ENCODE data around the gene KDM3B.
"Not testable (repeated sequence)": the region's sequence is repeated elsewhere in the genome, so short reads cannot be mapped to it uniquely, and the experiment has no call there.

KDM3B gene

DNA sequence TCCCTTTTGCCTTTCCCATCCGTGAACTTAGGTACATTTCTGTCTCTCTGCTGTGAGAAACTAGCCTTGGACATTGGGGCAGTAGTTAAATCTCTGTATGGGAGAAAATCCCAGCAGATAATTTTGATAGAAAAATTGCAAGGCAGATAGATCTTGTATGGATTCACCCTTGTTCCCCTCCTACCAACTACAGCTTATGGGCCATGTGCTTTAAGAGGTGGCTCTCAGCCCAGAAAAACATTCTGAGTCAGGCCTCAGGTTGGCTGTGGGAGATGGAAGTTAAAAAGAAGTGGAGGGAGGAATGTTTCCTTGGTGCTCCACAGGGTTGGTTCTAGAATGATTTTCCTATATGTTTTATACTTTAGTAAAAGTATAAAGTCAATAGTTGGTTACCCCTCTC, 1.4 kb upstream of the KDM3B start:
- DNase-seq = no peak

DNA sequence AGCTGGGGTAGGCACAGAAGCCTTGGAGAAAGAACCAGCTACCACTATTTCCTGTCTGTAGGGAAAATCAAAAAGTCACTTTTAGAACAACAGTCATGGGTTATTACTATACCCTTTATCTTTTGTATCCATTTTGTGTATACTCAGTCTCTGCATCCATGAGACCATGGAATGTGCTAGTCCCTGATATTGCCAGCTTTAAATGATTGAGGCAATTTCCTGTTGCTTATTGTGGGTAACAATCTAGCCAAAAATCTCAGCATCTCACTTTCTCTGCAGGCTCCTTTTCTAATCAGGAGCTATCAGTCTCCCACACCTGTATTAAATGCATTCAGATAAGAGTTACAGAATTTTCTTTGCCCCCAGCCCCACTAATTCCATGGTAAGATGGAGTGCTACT, 968 bp upstream of the KDM3B start:
- no peak for DNase-seq

DNA sequence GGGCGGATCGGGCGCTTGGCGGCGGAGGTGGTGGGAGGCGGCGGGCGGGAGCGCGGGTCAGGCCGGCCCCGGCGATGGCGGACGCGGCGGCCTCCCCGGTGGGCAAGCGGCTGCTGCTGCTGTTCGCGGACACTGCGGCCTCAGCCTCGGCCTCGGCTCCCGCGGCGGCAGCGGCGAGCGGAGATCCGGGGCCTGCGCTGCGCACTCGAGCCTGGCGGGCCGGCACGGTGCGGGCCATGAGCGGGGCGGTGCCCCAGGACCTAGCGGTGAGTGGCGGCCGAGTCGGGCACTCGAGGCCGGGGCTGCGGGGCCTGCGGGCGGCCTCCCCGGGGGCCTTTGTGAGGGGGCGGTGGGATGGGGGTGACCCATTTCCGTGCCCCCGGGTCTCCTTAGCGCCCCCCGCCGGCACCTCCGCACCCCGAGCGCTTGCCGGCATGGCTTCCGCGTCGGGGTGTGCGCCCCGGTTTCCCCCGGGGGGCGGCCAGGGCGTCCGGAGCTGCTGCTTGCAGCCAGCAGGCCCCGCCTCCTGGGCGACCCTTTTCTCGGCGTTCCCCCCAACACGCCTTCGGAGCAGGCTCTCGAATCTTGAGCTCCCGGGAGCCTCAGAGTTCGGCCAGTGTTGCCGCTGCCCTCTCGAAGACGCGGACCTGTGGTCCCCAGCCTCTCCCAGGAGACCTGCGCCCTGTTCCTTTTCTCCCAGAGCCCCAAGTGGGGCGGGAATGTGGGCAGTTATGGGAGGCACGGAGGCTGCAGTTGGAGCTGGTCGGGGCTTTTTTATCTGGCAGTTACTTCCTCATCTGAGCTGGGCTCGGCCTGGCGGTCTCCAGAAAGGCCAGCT, 456 bp downstream of the KDM3B start:
- DNase-seq = peak; percentile 83

DNA sequence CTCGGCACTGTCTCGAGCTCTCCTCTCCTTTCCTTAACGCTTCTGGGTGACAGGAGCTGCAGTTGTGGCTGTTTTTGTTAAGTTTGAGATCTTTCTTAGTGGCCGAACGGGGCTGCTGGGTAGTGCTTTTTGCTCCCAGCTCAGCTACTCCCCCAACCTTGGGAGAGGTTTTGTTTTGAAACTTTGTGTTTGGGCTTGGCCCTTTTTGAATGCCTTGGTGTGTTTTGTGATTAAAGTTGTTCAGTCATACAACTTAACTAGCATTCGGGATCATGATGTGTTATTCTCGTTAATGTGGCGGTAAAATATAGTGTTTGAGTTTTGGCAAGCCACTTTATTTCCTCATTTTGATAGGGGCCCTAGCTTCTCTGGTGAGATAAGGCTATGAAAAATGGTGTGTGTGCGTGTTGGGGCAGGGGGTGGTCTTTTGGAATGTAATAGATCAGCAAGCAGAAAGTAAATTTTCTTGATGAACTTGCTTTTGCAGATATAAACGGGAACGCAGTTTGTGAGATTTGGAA, 1.1 kb downstream of the KDM3B start:
- DNase-seq = no peak

DNA sequence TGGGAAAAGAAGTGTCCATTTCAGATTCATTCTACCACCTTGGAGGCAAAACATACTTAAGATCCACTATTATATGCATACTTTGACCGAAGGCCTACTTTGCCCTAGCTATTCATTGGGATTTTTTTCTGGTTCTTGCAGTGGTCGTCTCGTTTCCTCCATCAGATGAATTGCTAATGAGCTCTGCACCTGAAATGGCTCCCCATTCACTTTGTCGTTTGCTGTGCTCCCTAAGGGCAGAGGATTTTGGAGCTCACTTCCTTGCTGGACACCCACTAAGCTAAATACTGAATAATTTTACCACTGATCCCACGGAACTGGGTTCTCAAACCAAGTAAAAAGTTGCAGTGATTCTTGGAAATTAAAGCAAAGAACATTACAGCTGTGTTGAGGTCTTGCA, 1.9 kb downstream of the KDM3B start:
- no peak for DNase-seq

DNA sequence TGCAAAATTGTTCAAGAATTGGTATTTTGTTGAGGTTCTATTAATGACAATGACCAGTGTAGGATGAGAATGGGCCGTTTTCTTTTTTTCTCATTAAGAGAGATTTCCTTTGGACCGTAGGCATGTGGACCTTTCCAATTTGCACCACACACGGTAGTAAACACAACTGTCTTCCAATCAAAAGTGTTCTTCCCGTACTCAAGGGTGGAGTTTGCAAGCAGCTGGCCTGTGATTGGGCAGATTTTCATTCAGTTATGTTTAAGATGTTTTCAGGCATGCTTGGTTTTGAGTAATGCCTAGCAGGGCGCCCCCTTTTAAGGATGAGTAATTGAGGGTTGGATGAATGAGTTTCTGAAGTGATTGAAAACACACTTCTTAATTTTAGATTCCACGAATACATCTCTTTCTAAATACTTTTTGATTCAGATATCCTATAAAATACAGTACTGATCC, 2.5 kb downstream of the KDM3B start:
- no peak for DNase-seq

DNA sequence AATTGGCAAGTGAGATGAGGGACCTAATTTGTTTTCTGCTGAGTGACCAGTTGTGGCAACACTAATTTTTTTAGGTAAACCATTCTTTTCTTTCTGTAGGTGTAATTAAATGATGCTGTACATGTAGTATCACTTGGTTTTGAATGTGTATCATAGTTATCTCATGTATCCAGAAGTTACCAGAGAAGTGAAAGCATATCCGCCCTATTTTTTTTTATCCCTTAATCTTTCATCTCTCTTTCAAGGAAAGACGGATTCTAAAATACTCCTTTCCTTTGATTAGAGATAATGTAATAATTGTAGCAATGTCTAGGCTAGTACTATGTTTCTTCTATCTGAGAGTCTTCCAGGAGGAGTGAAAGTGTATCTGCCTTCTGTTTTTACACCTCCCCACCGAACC, 7.1 kb downstream of the KDM3B start:
- DNase-seq = no peak

DNA sequence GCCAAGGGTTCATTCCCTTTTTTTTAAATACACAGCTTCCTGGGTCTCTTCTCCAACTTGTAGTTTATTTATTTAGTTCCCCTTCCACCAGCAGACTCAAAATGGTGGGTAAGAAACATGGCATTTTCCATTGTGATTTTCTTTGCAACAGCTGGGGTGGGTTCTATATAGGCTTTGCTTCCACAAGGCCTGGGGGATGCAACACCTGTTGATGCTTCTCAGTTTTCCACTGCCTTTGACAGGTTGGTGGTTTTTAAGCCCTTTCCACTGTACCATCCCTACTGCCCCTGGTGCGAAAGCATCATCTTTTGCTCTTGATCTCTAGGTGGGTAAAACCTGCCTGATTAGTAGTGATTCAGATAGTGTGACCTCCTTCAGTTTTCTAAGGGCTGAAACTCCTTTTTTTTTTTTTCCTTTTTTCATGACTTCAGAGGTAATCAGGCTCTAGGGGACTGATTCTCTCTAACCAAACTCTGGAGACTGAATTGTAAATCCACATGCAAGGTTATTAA, 8.5 kb downstream of the KDM3B start:
- DNase-seq = no peak

DNA sequence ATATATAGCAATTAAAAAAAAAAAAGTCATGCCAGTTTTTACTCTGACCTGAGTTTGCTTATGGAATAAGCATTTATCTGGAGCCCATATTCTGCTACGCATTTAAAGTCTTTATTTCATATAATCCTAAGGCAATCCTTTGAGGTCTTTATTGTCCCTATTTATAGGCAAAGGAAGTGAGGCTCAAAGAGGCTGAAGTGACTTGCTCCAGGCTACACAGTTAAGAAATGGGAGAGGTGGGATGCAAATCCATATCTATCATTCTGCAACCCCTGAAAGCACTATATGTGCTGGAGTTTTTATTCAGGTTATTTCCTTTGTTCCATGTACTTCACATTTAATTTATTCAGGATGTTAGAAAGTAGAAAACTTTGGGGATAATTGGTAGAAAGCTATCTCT, 12.1 kb downstream of the KDM3B start:
- no peak for DNase-seq

DNA sequence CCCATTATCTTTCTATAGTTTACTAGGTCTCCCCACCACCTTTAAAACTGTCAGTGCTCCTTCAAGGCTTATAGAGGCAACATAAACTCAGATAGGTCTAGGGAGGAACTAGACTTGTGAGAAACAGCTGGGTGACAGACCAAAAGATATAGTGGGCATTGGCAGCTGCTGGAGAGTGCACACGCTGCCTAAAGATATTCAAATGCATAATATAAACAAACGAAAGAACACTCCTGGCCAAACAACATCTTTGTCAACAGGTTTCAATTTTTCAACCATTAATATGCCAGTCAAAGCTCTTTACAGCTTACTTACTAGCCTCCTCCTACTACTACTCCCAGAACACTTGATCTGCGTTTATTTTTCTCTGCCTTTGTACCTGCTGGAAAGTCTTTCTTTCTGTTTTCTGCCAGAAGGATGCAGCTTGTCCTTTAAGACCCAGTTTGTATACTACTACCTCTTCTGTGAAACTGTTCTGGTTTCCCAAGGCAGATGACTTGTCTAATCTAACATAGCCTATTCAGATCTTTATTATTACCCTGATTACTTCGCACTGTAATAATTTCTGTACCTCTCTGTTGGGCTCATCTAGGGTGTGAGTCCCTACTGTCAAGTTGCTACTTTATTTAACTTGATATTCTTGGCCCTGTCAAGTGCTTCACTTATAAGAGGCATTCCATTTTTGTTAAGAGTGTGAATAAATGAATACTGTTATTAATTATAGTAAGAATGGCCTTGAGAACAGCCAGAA, 14.3 kb downstream of the KDM3B start:
- DNase-seq = no peak

DNA sequence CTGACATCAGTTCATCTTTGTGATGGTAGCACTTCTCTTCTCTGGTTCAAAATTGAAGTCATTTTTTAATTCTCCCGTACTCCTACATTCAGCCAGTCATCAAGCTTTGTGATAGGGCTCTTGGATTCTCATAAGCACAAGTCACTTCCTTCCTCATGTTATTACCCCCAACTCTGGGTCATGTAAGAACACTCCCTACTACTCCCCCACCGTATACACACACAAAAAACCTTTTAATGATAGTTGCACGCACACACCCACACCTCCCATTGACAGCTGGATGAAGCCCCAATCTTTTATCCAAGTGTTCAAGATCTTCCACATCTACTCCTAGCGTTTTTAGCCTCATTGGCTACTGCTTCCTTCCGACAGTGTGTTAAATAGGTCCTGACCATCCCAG, 16.8 kb downstream of the KDM3B start:
- DNase-seq = no peak

DNA sequence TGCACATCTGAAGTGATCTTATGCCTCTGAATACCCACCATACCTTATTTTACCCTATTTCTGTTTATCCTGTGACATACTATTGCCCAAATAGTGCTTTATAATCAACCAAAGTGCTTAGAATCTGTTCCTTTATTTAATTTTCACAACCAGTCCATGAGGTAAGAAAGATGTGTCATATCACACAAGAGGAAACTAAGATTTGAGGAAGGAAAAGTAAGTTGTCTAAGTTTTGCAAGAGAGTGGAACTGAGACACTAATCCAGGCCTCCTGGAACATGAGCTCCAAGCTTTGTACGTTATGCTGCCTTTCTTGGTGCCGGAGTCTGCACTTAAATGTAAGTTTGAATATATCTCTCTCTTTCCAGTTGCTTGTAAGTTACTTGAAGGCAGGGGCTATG, 17.2 kb downstream of the KDM3B start:
- no peak for DNase-seq

DNA sequence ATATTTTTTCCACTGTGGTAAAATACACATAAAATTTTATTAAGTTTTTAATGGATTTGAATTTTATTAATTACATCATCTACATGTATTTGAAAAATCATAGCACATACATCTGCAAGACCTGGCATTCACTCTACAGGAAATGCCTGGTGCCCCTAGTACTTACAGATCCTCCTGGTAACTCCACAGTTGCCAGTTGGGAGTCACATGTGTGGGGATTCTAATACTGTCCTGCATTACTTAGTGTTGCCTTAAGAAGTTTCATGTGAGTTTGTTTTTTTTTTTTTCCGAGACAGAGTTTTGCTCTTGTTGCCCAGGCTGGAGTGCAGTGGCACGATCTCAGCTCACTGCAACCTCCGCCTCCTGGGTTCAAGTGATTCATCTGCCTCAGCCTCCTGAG, 18.1 kb downstream of the KDM3B start:
- DNase-seq = no peak

DNA sequence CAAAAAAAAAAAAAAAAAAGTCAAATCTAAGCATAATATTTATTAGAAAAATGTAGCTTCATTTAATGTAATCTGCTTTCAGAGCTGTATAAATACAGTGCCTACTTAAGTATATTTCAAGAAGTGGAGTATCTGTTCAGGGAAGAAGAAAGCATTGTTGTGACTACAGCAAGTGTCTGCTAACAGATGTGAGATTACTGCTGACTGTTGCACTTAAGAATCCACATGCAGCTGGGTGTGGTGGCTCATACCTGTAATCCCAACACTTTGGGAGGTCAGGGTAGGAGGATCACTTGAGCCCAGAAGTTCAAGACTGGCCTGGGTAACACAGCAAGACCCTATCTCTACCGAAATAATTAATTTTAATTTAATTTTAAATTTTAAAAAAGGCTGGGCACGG, 19.0 kb downstream of the KDM3B start:
- no peak for DNase-seq

DNA sequence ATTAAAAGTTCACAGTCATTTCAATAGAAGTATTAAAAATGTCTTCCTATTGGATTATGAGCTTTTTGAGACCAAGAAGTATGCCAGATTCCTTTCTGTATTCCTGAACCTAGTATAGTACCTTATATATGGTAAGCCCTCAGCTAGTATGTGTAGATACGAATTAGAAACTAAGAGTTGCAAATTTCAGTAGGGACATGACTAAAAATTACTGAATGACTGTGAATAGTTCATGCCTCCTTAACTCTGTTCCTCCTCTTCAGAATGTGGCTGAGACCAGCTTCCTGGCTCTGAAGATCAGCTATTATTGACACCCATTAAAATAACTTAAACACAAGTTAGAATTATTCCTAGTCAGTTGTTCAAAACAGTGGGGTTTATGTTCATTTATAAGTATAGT, 19.7 kb downstream of the KDM3B start:
- DNase-seq = no peak

DNA sequence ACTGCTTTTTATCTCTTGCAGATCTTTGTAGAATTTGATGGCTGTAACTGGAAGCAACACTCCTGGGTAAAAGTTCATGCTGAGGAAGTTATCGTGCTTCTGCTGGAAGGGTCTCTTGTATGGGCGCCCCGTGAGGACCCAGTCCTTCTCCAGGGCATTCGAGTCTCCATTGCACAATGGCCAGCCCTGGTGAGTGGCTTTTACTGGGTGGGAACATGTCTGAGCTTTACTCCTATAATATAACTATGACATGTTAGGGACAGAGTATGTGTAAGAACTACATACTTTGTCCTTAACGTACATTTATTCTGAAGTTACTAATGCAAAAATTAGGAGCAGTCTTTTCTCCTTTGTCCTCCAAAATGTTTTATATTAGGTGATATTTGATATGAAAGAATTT, 20.2 kb downstream of the KDM3B start:
- no peak for DNase-seq

DNA sequence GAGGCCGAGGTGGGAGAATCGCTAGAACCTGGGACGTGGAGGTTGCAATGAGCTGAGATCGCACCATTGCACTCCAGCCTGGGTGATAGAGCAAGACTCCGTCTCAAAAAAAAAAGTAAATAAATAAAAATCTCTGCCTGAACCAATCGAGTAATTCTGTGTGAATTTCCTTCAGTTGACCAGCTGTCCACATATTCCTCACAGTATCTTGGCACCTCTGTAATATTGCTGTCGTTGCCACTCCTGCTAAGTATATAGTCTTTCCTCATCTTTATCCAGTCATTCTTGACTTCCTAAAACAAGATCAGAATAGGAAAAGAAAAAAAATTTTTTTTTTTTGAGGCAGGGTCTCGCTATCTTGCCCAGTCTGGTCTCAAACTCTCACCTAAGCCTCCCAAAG, 29.9 kb downstream of the KDM3B start:
- no peak for DNase-seq

DNA sequence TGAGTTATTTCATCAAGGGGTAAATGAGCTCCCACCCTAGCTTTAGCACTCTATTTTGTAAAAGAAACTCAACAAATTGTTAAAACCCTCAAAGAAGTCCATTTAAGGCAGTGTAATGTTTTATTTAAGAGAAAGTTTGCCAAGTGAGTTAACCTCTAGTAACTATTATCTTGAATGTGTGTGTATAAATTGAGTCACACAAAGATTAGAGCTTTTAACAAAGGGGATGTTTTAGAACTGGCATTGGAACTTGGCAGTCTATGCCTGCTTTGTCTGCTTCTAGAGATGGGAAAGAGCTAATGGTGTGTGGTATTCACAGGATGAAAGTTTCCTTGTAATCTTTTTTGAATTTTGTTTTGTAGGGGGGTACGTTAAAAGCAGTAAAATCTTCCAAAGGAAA, 33.2 kb downstream of the KDM3B start:
- DNase-seq = no peak

DNA sequence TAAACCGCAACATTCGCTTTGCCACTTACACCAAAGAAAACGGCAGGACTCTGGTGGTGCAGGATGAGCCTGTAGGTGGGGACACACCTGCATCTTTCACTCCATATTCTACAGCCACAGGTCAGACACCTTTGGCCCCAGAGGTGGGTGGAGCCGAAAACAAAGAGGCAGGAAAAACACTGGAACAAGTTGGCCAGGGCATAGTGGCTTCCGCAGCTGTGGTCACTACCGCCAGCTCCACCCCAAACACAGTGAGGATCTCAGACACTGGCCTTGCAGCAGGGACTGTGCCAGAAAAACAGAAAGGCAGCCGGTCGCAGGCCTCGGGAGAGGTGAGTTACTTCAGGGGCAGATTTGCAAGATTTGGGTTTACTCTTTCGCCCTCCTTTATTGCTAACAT, 33.8 kb downstream of the KDM3B start:
- no peak for DNase-seq

DNA sequence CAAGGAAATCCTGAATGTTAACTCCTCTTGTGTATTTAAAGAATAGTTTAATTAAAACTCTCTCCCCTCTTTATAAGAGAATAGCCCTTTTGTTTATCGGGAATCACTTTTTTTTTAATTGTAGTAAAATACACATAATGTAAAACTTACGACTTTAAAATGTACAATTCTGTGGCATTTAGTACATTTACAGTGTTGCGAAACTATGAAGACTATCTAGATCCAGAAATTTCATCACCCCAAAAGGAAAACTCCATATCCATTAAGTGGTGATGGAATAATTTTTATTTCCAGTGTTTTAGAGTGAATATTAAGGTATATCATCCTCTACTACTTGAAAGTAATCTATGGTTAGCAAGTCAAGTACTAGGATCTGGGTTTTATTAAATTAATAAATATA, 36.8 kb downstream of the KDM3B start:
- no peak for DNase-seq

DNA sequence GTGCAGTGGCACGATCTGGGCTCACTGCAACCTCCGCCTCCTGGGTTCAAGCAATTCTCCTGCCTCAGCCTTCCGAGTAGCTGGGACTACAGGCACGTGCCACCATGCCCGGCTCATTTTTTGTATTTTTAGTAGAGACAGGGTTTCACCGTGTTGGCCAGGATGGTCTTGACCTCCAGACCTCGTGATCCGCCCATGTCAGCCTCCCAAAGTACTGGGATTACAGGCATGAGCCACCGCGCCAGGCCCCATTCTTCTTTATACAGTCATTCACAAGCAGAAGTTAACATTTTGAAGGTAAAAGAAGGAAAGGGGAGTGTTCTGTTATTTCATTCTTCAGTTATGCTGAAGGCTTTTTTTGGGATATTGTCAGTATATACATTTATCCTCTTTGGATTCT, 37.4 kb downstream of the KDM3B start:
- not testable (repeated sequence) for DNase-seq

DNA sequence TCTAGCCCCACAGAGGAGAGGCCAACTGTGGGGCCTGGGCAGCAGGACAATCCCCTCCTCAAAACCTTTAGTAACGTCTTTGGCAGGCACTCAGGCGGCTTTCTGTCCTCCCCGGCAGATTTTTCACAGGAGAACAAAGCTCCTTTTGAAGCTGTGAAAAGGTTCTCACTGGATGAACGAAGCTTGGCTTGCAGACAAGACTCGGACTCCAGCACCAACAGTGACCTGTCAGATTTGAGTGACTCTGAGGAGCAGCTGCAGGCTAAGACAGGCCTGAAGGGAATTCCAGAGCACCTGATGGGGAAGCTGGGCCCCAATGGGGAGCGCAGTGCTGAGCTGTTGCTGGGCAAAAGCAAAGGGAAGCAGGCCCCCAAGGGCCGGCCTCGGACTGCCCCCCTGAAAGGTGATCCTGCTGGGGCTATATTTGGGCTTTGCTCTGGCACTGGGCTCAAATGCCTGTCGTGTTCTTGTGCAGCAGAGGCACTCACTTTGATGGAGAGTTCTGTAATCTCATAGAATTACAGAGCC, 39.4 kb downstream of the KDM3B start:
- no peak for DNase-seq

DNA sequence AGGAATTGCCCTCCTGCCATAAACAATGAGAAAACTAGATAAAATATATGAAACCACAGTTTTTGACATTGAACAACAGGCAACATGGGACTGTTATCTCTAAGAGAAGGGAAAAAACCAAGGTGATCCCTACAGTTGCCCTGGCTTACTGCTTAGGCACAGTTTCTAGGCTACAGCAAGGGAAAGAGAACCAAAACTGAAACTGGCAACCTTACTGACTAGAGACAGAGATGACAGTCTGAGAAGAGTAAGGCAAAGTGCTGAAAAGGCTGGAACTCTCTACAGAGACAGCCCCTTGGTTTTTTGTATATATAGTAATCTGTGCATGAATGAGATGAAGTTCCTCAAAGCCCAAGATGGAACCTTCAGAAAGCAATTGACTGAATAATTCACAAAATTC, 50.2 kb downstream of the KDM3B start:
- DNase-seq = no peak

DNA sequence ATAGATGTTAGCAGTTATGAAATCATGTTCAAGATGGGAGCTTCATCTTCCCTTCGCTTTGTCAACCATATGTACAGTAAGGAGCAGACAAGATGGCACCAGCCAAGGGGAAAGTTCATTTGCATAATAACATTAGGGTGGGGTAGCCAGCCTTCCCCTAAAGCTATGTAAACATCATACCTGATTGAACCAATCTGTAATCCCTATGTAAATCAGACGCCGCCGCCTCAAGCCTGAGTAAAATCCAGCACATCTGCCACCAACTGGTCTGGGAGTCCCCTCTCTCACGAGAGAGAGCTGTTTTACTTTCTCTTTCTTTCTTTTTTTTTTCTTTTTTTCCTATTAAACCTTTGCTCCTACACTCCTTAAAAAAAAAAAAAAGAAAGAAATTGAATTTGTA, 55.5 kb downstream of the KDM3B start:
- DNase-seq = peak; percentile 59
